GM12801 (cell line): ENCODE data around the gene ARID1A.

Experiments used
- CTCF ChIP-seq: IDR thresholded peaks from one replicate; pipeline ENCODE4 v1.5.1; 2011; ENCODE audit warnings: control low read depth; ENCODE audit not compliant: insufficient read length; ENCODE audit errors: extremely low read depth

The ARID1A gene

GRCh38 chr1:26690157-26690556, 5.7 kb upstream of the ARID1A start:
- TF ChIP-seq CTCF = no peak

- TF ChIP-seq CTCF = no peak
Measured at GRCh38 chr1:26690576-26691031, 5.2 kb upstream of the ARID1A start.

GRCh38 chr1:26692211-26692792, 3.5 kb upstream of the ARID1A start:
- no peak for TF ChIP-seq CTCF

DNA sequence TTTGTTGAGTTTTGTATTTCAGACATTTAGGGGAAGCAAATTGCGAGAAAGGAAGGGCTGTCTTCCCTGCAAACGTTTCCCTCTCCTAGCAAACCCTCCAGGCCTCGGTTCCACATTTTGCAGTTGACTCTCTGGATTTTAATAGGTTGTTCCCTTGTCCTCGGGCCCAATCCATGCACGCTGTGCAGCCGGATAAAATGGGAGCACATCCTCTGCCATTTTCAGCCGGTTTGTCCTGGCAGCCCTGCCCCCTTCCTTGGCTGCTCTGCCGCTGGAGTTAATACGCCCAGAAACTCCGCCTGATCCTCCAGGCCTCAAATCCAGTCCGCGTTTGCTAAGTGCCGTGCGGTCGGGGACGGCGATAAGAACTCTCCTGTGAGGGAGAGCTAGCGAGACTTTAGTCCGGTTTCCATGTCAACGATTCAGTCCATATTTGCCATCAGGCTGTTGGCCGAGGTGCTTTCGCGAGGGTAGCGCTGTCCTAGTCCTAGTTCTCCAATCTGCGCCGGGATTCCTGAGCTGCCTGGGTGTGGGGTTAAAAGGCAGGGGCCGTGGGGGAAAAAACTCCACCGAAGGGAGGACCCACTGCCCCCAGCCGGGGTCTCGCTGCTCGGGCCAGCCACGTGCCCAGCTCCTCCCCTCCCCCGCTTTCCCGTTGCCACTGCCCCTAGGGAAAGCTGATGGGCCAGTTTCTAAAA, 2.9 kb upstream of the ARID1A start:
- TF ChIP-seq CTCF = no peak

- no peak for TF ChIP-seq CTCF
Measured at GRCh38 chr1:26693599-26694572, 1.9 kb upstream of the ARID1A start.

GRCh38 chr1:26694638-26695355, 1.0 kb upstream of the ARID1A start:
- TF ChIP-seq CTCF = no peak
